Breast epithelium (tissue), 4 donors: ENCODE data around the gene COL5A1. TPM values are rescaled to one million over a fixed set of nuclear protein-coding genes. Genes with fewer than 3 reads are reported as not detected.

Source experiments
- DNase-seq, 2 donors: peaks; one replicate each; pipeline ENCODE4 v3.0.0-alpha.2; 2019; ENCODE audit warnings: low spot score in 2 of 2
- H3K27ac ChIP-seq, 2 donors: fragments of 200-600 bp; sonication (generic) in 1 of 2; one replicate each; pipeline ENCODE4 v1.5.1; 2016 to 2019; ENCODE audit warnings: mild to moderate bottlenecking in 1 of 2
- H3K27me3 ChIP-seq, 2 donors: fragments of 200-600 bp; sonication (generic) in 1 of 2; one replicate each; pipeline versions ENCODE4 v1.5.1 to v1.6.0; 2017 to 2019; ENCODE audit warnings: control low read depth in 1 of 2, mild to moderate bottlenecking in 1 of 2
- H3K36me3 ChIP-seq: fragments of 200-600 bp; one replicate; pipeline ENCODE4 v1.5.1; 2019
- H3K4me1 ChIP-seq, 2 donors: fragments of 200-600 bp; sonication (generic); one replicate each; pipeline ENCODE4 v1.5.1; 2016 to 2019; ENCODE audit warnings: control low read depth in 1 of 2
- H3K4me3 ChIP-seq, 3 donors: fragments of 200-600 bp; sonication (generic); 1 replicate in 2 of 3; 2 replicates in 1 of 3; pipeline ENCODE4 v1.5.1; 2016 to 2019; ENCODE audit warnings: mild to moderate bottlenecking in 3 of 3, moderate library complexity in 2 of 3
- H3K9me3 ChIP-seq, 2 donors: fragments of 200-600 bp; sonication (generic) in 1 of 2; one replicate each; pipeline ENCODE4 v1.5.1; 2016 to 2019; ENCODE audit warnings: control low read depth in 1 of 2
- POLR2A ChIP-seq: fragments of 450-650 bp; IDR thresholded peaks from one replicate; pipeline ENCODE4 v1.6.1; 2016; ENCODE audit warnings: antibody characterized with exemption, mild to moderate bottlenecking, moderate library complexity
- POLR2AphosphoS5 ChIP-seq, 3 donors: sonication (generic); formaldehyde crosslinking; IDR thresholded peaks; one replicate each; pipeline ENCODE4 v1.6.1; 2017; ENCODE audit warnings: antibody characterized with exemption in 3 of 3
- intact Hi-C: fragments of 100-400 bp; cut with DNase I; formaldehyde crosslinking; loops from one replicate; pipeline ENCODE4 v1.15.1; 2023; ENCODE audit warnings: low total_unique reads
- total RNA-seq, 3 donors: library from RNA; depleted of rRNA; stranded (reverse); fragments of >200 nt; gene quantifications; one replicate each; pipeline ENCODE4 v1.1.0, GENCODE V29; 2016
- TF ChIP-seq, protein P1 (sequence below), 3 donors: fragments of 450-650 bp; IDR thresholded peaks; one replicate each; pipeline ENCODE4 v1.5.1; 2016 to 2017; ENCODE audit warnings: antibody characterized with exemption in 3 of 3, mild to moderate bottlenecking in 3 of 3, moderate library complexity in 3 of 3

Gene COL5A1
- total RNA-seq, 3 donors from 2014 or later, result 12.1 to 17.0 (median 15.4) TPM

DNA sequence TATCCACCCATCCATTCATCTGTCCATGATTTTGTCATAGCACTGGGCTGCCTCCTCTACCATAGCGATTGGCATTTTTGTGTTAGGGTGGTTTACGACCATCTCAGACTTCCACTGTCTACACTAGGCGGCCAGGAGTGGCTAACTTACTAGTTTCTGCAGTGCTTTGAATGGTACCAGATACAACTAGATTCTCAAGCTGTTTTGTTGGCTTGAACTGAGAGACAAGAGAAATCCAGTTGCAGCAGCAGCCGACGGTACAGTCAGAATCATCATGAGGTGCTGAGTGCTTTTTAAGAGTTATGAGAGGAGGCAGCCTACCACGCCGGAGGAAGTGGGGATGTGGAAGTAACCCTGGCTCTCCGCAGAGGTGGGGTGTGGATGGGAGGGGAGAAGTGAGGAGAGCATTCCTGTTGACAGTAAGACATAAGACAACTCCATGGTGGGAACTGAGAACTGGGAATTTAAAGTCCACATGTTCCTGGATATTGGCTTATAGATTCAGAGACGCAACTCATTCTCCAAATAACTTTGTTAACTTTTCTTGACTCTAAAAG, 27.9 kb downstream of the COL5A1 start:
- Histone ChIP-seq H3K4me3 (no peak overlapping the region), H3K4me1 (no peaks in the 10 kb centered on the region), H3K27me3 (no peaks in the 10 kb centered on the region), H3K27ac (peak overlapping the region in 1 of 2 donors; percentile 3), H3K36me3 (no peaks in the 10 kb centered on the region), H3K9me3 (no peaks in the 10 kb centered on the region)
- DNase-seq, result no peak
- TF ChIP-seq, protein P1, sequence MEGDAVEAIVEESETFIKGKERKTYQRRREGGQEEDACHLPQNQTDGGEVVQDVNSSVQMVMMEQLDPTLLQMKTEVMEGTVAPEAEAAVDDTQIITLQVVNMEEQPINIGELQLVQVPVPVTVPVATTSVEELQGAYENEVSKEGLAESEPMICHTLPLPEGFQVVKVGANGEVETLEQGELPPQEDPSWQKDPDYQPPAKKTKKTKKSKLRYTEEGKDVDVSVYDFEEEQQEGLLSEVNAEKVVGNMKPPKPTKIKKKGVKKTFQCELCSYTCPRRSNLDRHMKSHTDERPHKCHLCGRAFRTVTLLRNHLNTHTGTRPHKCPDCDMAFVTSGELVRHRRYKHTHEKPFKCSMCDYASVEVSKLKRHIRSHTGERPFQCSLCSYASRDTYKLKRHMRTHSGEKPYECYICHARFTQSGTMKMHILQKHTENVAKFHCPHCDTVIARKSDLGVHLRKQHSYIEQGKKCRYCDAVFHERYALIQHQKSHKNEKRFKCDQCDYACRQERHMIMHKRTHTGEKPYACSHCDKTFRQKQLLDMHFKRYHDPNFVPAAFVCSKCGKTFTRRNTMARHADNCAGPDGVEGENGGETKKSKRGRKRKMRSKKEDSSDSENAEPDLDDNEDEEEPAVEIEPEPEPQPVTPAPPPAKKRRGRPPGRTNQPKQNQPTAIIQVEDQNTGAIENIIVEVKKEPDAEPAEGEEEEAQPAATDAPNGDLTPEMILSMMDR (IDR thresholded peaks at IDR 0.05), result no peak
- TF ChIP-seq POLR2AphosphoS5 (IDR thresholded peaks at IDR 0.05) (no peak), POLR2A (no peak)
- intact Hi-C loops, result no loop called here

DNA sequence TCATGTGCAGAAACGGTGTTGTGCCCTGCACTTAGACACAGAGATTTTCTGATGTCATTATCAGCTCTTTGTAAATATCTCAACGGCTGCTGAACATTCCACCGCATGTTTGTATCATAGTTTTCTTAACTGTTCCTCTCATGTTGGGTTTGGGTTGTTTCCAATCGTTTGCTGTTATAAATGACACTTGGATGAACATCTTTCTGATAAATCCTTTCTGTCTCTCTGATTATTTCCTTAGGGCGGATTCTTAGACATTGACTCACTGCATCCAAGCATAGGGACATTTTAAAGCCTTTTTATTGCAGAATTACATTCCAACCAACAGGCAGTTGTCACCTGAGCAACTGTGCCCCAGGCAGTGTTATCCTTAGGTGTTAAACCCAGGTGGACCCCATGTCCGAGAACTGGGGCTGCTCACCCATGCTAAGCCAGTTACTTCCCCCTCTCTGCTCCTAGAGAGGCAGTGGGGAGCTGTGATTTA, 28.5 kb downstream of the COL5A1 start:
- Histone ChIP-seq H3K4me1 (no peaks in the 10 kb centered on the region), H3K27me3 (no peaks in the 10 kb centered on the region), H3K36me3 (no peaks in the 10 kb centered on the region), H3K4me3 (no peak overlapping the region), H3K9me3 (no peaks in the 10 kb centered on the region), H3K27ac (peak overlapping the region in 1 of 2 donors; percentile 3)
- no peak for TF ChIP-seq POLR2A
- TF ChIP-seq, protein P1 (IDR thresholded peaks at IDR 0.05), result no peak
- TF ChIP-seq POLR2AphosphoS5 (IDR thresholded peaks at IDR 0.05), result no peak
- intact Hi-C loops, result no loop called here
- DNase-seq, result no peak

DNA sequence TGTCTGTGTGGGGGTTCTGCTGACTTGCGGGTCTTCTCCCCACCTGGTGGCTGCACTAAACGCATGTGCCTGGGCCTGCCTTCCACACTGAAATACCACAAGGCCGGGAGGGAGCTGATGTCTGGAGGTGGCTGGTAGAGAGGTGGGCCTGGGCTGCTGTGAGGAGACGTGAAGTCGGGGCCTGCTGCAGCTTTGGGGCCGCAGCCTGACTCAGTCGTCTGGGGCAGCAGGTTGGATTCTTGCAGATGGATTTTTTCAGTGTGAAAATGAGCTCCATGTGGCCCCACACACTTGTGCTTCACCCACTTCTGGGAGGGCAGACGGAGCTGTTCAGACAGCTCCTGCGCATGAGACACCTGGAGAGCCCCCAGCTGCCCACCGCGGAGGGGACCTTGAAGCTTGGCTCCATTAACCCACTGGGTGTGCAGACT, 29.3 kb downstream of the COL5A1 start:
- H3K27me3 ChIP-seq, result no peaks in the 10 kb centered on the region
- H3K4me3 ChIP-seq, result no peak overlapping the region
- intact Hi-C loops, result no loop called here
- H3K4me1 ChIP-seq, result no peaks in the 10 kb centered on the region
- peak overlapping the region in 1 of 2 donors; percentile 3 for H3K27ac ChIP-seq
- no peak for DNase-seq
- H3K36me3 ChIP-seq, result no peaks in the 10 kb centered on the region
- TF ChIP-seq POLR2A (no peak), POLR2AphosphoS5 (IDR thresholded peaks at IDR 0.05) (no peak)
- TF ChIP-seq, protein P1 (IDR thresholded peaks at IDR 0.05), result no peak
- H3K9me3 ChIP-seq, result peaks cover 0 to 5% of the 10 kb centered on the region in 2 donors

DNA sequence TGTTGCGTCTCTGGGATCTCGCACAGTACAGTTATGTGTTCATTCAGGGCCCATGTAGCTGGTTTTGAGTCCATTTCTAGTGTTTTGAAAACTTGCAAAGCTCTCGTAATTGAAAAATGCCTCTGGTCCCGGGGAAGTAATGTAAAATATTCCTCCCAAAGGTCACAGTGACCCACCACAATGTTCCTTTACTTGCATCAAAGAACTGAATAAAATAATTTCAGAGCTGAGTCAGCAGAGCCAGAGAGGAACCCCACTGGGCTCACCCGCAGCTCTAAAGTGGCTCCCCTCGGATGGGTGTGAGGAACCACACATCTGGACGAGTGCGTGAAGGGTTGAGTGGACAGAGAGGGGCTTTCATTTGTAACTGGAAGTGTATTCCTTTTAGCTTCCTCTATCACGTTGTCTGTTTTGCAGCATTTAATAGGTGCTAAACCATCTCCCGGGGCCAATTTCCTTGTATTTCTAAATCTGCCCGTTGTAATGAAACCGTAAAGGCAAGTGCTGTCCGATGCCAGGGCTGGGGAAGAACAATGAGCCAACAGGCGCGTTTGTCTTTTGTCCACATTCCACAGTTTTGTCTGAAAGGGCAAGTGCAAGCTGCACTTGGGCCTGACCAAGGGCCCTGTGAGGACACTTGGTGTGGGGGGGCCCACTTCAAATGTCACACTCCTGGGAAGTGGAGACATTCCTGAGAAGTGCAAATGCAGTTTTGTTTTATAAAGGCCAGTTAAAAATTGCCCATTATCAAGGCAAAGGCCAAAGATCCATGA, 29.9 kb downstream of the COL5A1 start:
- intact Hi-C loops, result no loop called here
- no peaks in the 10 kb centered on the region for H3K4me1 ChIP-seq

More for the DNA sequence above, 29.9 kb downstream of the COL5A1 start:
- Histone ChIP-seq H3K9me3 (peaks cover 0 to 5% of the 10 kb centered on the region in 2 donors), H3K36me3 (no peaks in the 10 kb centered on the region), H3K27ac (no peak overlapping the region), H3K4me3 (no peak overlapping the region), H3K27me3 (no peaks in the 10 kb centered on the region)
- DNase-seq, result no peak
- TF ChIP-seq POLR2AphosphoS5 (IDR thresholded peaks at IDR 0.05), result no peak
- TF ChIP-seq POLR2A, result no peak
- TF ChIP-seq, protein P1 (IDR thresholded peaks at IDR 0.05), result no peak
